Measurements from ENCODE around the gene GIPC1. TPM values are rescaled to one million over a fixed set of nuclear protein-coding genes. Genes with fewer than 3 reads are reported as not detected.

Gene GIPC1
- polyA plus RNA-seq, 1 of the 3 experiments (the other 2 are of a cell fraction): 144 TPM

- TF ChIP-seq EZH2phosphoT487 (IDR thresholded peaks at IDR 0.05; ENCODE audit: borderline replicate concordance, low read depth) (no peak), USF2 (IDR thresholded peaks at IDR 0.05; ENCODE audit: borderline replicate concordance, low read depth, low read length) (no peak), CHD2 (IDR thresholded peaks at IDR 0.05; ENCODE audit: low read length, partially characterized antibody) (no peak), ELF1 (IDR thresholded peaks at IDR 0.05) (no peak), MEF2A (IDR thresholded peaks at IDR 0.05; ENCODE audit: borderline replicate concordance, low read depth) (no peak), TCF12 (IDR thresholded peaks at IDR 0.05) (no peak), SIN3A (IDR thresholded peaks at IDR 0.05; ENCODE audit: borderline replicate concordance, low read depth, low read length) (no peak), TAF1 (IDR thresholded peaks at IDR 0.05; ENCODE audit: borderline replicate concordance, low read depth, low read length) (0 out of 2 replicates have a peak, but pooled peaks have one; percentile 14), MAX (IDR thresholded peaks at IDR 0.05; ENCODE audit: low read depth) (peak; percentile 9; the same call in 1 of the 2 replicates), USF1 (IDR thresholded peaks at IDR 0.05; ENCODE audit: borderline replicate concordance, low read depth) (peak; percentile 83), CTCF (IDR thresholded peaks at IDR 0.05) (no peak), POLR2AphosphoS5 (IDR thresholded peaks at IDR 0.05; ENCODE audit: low read depth, low read length) (peak; percentile 77), PBX3 (IDR thresholded peaks at IDR 0.05) (no peak), JUND (IDR thresholded peaks at IDR 0.05) (no peak), ZBTB33 (IDR thresholded peaks at IDR 0.05; ENCODE audit: borderline replicate concordance, low read depth) (no peak), GATA2 (CRISPR knock-in tag; IDR thresholded peaks at IDR 0.05) (no peak), YY1 (IDR thresholded peaks at IDR 0.05; ENCODE audit: low read depth) (no peak), RXRA (IDR thresholded peaks at IDR 0.05; ENCODE audit: borderline replicate concordance, low read depth) (no peak)
- WGBS (ENCODE audit: low lambda C conversion rate): 42% methylated on average over 8 of the region's 85 CpGs
- H2AFZ ChIP-seq (ENCODE audit: low read depth): peak within 1 kb of the TSS; percentile 94
- peaks cover 6 to 15% of the 10 kb centered on the region in 2 experiments; a peak in 3 of 4 replicates for H3K4me1 ChIP-seq (ENCODE audit: control insufficient read depth in 1 of 2, insufficient read depth in 2 of 2, low read depth in 1 of 2, low read length in 1 of 2)
- H3K4me2 ChIP-seq: peak within 1 kb of the TSS; percentile 100
- H3K9me2 ChIP-seq: no peaks in the 10 kb centered on the region
- H3K79me2 ChIP-seq (ENCODE audit: insufficient read depth): peaks cover 56% of the 10 kb centered on the region
- DNase-seq: peak; percentile 95
- no peaks in the 10 kb centered on the region for H3K9me3 ChIP-seq
- no peaks in the 10 kb centered on the region for H3K36me3 ChIP-seq (replicated peaks in 1 of 2; ENCODE audit: control insufficient read depth in 1 of 2, insufficient read depth in 2 of 2, low read length in 1 of 2)
- H3F3A ChIP-seq (replicated peaks; ENCODE audit: insufficient read depth): peaks cover 13% of the 10 kb centered on the region
- peaks cover 16% of the 10 kb centered on the region; the same call in 1 of the 2 replicates for H4K20me1 ChIP-seq (ENCODE audit: insufficient read depth)
- peak within 1 kb of the TSS; percentile 64 to 74 for H3K4me3 ChIP-seq (ENCODE audit: low read depth in 2 of 2, low read length in 1 of 2)
- H3K27me3 ChIP-seq (ENCODE audit: insufficient read depth): no peaks in the 10 kb centered on the region
- ChIA-PET CTCF (interaction anchor here (0.6 to 1.0 kb wide), 5 partner anchors 10 to 296 kb away, joined by 3 read pairs; partner anchors contain the start of gene ASF1B), POLR2A (interaction anchor here (1.1 kb wide), 1 partner anchor 13 kb away, joined by 5 read pairs; no protein-coding TSS in a partner anchor)
- H3K27ac ChIP-seq (ENCODE audit: low read depth in 2 of 2, low read length in 1 of 2): peak within 1 kb of the TSS; percentile 69 to 88
- peak within 1 kb of the TSS; percentile 82 for H3K9ac ChIP-seq
Observed at GRCh38 chr19:14432791-14433553, 63.0 kb downstream of the GIPC1 start, which contains the start of gene PKN1. Gene PKN1 (plus strand): TSS chr19:14433306. CDS start chr19:14433522, 216 bp downstream.
